Vagina (tissue), 2 donors: ENCODE data around the gene ZBTB38.

ENCODE experiments used
- POLR2A ChIP-seq, 2 donors: fragments of 450-650 bp; IDR thresholded peaks; one replicate each; pipeline ENCODE4 v1.6.1; 2017; ENCODE audit warnings: antibody characterized with exemption in 2 of 2, mild to moderate bottlenecking in 2 of 2, moderate library complexity in 2 of 2
- TF ChIP-seq, protein P1 (sequence below), 3 experiments: fragments of 450-650 bp in 2 of 3; fragments of 200-600 bp in 1 of 3; sonication (generic) in 1 of 3; IDR thresholded peaks; one replicate each; pipeline ENCODE4 v1.5.1; 2017 to 2019; ENCODE audit warnings: antibody characterized with exemption in 3 of 3, mild to moderate bottlenecking in 2 of 3, moderate library complexity in 2 of 3

DNA sequence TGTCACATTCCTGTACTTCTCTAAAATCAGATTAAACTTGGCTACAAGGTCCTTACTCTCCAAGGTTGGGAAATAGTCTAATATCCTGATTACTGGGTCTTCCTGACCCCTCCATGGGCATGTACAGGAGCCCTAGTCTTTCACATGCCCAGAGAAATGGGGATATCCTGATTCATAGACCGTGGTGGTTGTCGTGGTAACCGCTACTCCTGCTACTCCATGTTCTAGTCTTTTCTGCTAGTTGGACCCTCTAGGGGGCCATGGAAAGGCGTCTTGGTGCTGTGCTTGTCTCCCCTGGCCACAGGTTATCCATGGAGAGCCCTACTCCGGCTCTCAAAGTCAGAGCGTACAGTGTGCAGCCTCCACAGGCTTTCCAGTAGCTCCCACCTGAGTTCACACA lies 13.1 kb upstream of the ZBTB38 start:
- TF ChIP-seq, protein P1, sequence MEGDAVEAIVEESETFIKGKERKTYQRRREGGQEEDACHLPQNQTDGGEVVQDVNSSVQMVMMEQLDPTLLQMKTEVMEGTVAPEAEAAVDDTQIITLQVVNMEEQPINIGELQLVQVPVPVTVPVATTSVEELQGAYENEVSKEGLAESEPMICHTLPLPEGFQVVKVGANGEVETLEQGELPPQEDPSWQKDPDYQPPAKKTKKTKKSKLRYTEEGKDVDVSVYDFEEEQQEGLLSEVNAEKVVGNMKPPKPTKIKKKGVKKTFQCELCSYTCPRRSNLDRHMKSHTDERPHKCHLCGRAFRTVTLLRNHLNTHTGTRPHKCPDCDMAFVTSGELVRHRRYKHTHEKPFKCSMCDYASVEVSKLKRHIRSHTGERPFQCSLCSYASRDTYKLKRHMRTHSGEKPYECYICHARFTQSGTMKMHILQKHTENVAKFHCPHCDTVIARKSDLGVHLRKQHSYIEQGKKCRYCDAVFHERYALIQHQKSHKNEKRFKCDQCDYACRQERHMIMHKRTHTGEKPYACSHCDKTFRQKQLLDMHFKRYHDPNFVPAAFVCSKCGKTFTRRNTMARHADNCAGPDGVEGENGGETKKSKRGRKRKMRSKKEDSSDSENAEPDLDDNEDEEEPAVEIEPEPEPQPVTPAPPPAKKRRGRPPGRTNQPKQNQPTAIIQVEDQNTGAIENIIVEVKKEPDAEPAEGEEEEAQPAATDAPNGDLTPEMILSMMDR (IDR thresholded peaks at IDR 0.05) = no peak
- no peak for TF ChIP-seq POLR2A (IDR thresholded peaks at IDR 0.05)
